Measurements from ENCODE around the gene CHRM5.

The CHRM5 gene

DNA sequence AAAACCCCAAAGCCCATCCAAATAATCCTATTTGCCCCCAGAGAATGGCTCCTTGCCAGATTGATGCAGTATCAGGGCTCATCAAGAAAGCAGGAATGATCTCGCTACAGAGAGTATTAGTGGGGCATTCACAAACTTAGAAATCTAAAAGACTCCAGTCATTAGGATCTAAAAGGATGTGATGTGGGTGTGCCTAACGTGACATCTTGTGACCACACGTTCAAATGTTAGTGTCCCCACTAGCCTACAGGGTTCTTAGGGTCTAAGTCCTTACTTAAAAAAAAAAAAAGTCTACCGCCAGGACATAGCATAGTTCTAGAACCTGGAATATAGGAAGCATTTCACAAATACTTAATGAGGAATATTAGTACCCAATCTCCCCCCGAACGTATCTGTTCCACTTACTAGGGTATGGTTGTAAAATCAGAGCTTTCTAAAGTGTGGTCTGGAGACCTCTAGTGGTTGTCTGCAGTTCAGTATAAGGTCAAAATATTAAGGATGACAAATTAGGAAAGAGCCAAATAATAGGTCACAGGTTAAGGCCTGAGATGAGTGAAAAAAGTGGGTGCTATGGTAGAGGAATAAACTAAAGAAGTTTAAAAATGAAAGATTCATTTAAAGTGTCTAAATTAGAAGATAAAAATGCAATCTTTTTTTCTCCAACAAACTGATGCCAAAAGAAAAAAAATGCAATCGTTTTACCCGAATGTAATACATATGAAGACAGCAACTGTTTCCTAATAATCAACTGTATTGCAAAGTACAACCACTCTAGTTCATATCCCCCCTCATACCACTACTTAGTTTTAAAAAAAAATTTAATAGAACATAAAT lies 4.2 kb upstream of the CHRM5 start:
- in situ Hi-C loops (cut with HindIII; ENCODE audit: low sequenced_read_pairs): no loop called here
- H3K4me3 ChIP-seq (ENCODE audit: low read depth, low read length): no peak overlapping the region
- TF ChIP-seq, protein P1, sequence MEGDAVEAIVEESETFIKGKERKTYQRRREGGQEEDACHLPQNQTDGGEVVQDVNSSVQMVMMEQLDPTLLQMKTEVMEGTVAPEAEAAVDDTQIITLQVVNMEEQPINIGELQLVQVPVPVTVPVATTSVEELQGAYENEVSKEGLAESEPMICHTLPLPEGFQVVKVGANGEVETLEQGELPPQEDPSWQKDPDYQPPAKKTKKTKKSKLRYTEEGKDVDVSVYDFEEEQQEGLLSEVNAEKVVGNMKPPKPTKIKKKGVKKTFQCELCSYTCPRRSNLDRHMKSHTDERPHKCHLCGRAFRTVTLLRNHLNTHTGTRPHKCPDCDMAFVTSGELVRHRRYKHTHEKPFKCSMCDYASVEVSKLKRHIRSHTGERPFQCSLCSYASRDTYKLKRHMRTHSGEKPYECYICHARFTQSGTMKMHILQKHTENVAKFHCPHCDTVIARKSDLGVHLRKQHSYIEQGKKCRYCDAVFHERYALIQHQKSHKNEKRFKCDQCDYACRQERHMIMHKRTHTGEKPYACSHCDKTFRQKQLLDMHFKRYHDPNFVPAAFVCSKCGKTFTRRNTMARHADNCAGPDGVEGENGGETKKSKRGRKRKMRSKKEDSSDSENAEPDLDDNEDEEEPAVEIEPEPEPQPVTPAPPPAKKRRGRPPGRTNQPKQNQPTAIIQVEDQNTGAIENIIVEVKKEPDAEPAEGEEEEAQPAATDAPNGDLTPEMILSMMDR (IDR thresholded peaks at IDR 0.05; ENCODE audit: low read depth, low read length, missing control alignments): peak; percentile 67
- DNase-seq (ENCODE audit: low read depth): peak; percentile 8

DNA sequence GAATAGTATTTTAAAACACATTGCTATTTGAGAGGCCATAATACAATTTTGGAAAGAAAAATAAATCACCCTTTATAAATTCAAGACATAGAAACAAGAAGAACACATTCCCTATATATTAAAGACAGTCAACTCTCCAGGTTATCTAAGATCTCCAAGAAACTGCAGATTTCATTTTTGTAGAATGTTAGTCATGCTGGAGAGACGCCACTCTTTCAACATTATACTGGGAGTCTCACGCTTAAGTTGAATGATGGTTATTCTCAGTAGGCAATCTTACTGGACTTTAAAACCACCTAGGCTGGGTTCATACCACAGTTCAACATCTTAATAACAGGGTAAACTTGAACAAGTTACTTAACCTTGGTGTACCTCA lies 3.6 kb upstream of the CHRM5 start:
- no peak overlapping the region for H3K4me3 ChIP-seq (ENCODE audit: low read depth, low read length)
- TF ChIP-seq, protein P1 (IDR thresholded peaks at IDR 0.05; ENCODE audit: low read depth, low read length, missing control alignments): no peak
- in situ Hi-C loops (cut with HindIII; ENCODE audit: low sequenced_read_pairs): no loop called here
- DNase-seq (ENCODE audit: low read depth): no peak

DNA sequence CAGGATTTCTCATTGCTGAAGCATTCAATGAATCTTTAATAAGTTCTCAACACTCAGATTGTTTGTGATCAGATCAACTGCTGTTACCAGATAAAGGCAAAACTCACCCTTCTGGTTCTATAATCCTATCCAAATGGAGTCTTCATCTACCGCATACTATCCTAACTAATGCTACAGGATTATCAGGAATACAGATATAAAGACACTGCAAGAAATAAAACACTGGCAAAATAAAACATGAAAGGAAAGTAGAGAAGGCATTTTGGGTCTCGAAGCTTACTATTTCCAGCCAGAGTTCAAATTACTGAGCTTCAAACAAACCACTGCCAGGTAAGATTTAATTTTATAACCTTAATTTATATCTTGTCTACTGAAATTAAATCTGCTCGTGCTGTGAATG lies 524 bp downstream of the CHRM5 start:
- no peak for DNase-seq (ENCODE audit: low read depth)
- no peak overlapping the region for H3K4me3 ChIP-seq (ENCODE audit: low read depth, low read length)
- in situ Hi-C loops (cut with HindIII; ENCODE audit: low sequenced_read_pairs): no loop called here
- TF ChIP-seq, protein P1 (IDR thresholded peaks at IDR 0.05; ENCODE audit: low read depth, low read length, missing control alignments): no peak

DNA sequence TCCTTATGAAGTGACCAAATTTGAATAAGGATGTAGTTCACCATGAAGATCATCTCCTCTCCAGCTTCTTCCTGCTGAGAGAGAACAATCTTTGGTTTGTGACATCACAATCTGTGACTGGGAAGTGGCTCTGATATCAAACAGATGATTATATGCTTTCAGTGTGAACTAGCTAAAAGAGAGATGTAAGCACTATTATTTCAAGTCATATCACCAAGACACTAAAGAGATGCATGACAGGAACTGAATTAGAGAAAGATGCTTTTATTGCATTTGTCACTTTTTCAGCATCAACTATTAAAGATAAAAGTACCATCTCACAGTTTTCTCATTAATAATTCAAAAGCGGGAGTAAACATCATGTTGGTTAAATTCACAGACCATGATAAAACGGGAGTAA lies 3.5 kb downstream of the CHRM5 start:
- DNase-seq (ENCODE audit: low read depth): no peak
- in situ Hi-C loops (cut with HindIII; ENCODE audit: low sequenced_read_pairs): no loop called here
- TF ChIP-seq, protein P1 (IDR thresholded peaks at IDR 0.05; ENCODE audit: low read depth, low read length, missing control alignments): no peak
- H3K4me3 ChIP-seq (ENCODE audit: low read depth, low read length): no peak overlapping the region

DNA sequence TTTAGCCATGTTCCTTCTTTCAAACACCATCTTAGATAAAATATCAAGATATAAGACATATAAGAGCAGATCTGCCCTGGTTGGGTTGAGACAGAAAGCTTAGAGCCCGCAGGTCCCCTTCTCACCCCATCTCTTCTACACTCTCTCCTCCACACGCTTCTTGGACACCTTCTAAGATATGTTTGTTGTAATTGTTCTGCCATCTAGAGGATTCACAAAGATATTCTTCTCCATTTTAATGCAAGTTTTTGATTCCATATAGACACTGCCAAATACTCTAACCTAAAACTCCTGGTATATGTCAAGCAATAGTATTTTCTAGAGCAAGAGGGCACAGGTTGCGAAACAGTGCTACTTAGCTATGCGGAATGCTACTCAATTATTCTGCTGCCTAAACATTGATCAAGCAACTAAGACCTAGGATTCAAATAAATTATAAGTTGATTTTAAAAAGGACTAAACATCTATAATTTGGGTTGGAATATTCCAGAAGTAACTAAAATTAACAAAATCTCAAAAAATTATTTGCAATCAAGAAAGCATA lies 6.8 kb downstream of the CHRM5 start:
- TF ChIP-seq, protein P1 (IDR thresholded peaks at IDR 0.05; ENCODE audit: low read depth, low read length, missing control alignments): no peak
- in situ Hi-C loops (cut with HindIII; ENCODE audit: low sequenced_read_pairs): no loop called here
- DNase-seq (ENCODE audit: low read depth): no peak
- no peak overlapping the region for H3K4me3 ChIP-seq (ENCODE audit: low read depth, low read length)

DNA sequence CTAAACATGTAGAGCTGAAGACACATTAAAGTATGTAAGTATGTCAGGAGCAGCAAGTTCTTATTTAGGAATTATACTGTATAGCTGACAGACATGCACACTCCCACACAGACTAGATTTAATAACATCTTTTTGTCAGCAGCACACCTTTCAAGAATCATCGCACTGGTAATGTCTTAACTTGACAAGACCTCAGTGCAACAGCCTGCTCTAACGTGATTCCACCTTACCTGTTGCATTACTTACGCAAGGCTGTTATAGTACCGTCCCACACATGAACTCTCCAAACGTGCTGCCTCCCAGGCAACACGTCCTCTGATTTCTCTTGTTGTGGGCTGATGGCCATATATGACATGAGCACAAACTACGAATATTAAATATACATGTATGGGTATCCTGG lies 11.9 kb downstream of the CHRM5 start:
- no peak for DNase-seq (ENCODE audit: low read depth)
- no peak overlapping the region for H3K4me3 ChIP-seq (ENCODE audit: low read depth, low read length)
- TF ChIP-seq, protein P1 (IDR thresholded peaks at IDR 0.05; ENCODE audit: low read depth, low read length, missing control alignments): no peak
- in situ Hi-C loops (cut with HindIII; ENCODE audit: low sequenced_read_pairs): no loop called here
